Tibial nerve (tissue), 4 donors: ENCODE measurements around the gene PLEKHA7. TPM values are rescaled to one million over a fixed set of nuclear protein-coding genes. Genes with fewer than 3 reads are reported as not detected.

Source experiments
- DNase-seq, 2 donors: peaks; one replicate each; pipeline ENCODE4 v3.0.0-alpha.2; 2019; ENCODE audit warnings: low spot score in 2 of 2
- H3K27ac ChIP-seq, 4 donors: fragments of 200-600 bp; sonication (generic) in 3 of 4; one replicate each; pipeline ENCODE4 v1.5.1; 2017 to 2019; ENCODE audit warnings: mild to moderate bottlenecking in 1 of 4
- H3K27me3 ChIP-seq, 2 donors: fragments of 200-600 bp; sonication (generic) in 1 of 2; one replicate each; pipeline versions ENCODE4 v1.5.1 to v1.6.0; 2017 to 2019
- H3K36me3 ChIP-seq, 3 donors: fragments of 200-600 bp; sonication (generic); one replicate each; pipeline ENCODE4 v1.5.1; 2018 to 2019
- H3K4me1 ChIP-seq, 4 donors: fragments of 200-600 bp; sonication (generic) in 3 of 4; one replicate each; pipeline ENCODE4 v1.5.1; 2017 to 2019
- H3K4me3 ChIP-seq, 4 donors: fragments of 200-600 bp; sonication (generic) in 3 of 4; one replicate each; pipeline ENCODE4 v1.5.1; 2017 to 2019; ENCODE audit warnings: mild to moderate bottlenecking in 1 of 4, moderate library complexity in 1 of 4
- H3K9me3 ChIP-seq, 4 donors: fragments of 200-600 bp; sonication (generic) in 3 of 4; one replicate each; pipeline ENCODE4 v1.5.1; 2017 to 2019
- CTCF ChIP-seq, 5 experiments: fragments of 200-600 bp in 3 of 5; fragments of 450-650 bp in 2 of 5; sonication (generic) in 3 of 5; IDR thresholded peaks; one replicate each; pipeline ENCODE4 v1.5.1; 2016 to 2019; ENCODE audit warnings: antibody characterized with exemption in 5 of 5, mild to moderate bottlenecking in 3 of 5, moderate library complexity in 2 of 5
- EP300 ChIP-seq, 2 donors: sonication (generic); formaldehyde crosslinking; IDR thresholded peaks; one replicate each; pipeline ENCODE4 v1.6.1; 2017; ENCODE audit warnings: antibody characterized with exemption in 2 of 2, mild to moderate bottlenecking in 1 of 2
- POLR2A ChIP-seq, 2 donors: fragments of 450-650 bp; IDR thresholded peaks; one replicate each; pipeline ENCODE4 v1.6.1; 2017; ENCODE audit warnings: antibody characterized with exemption in 2 of 2, mild to moderate bottlenecking in 2 of 2, moderate library complexity in 2 of 2
- WGBS, 2 donors: methylation state at CpG; one replicate each; pipeline ENCODE4 v1.1.5; 2018; 5-methylcytosine and 5-hydroxymethylcytosine counted together
- total RNA-seq, 4 donors: library from RNA; depleted of rRNA; stranded (reverse); fragments of >200 nt; gene quantifications; one replicate each; pipeline ENCODE4 v1.1.0, GENCODE V29; 2016

The PLEKHA7 gene
- total RNA-seq, 4 donors from 2014 or later = 41.6 to 56.7 (median 50.1) TPM

- no peaks in the 10 kb centered on the region for H3K27me3 ChIP-seq
- 82 to 98% methylated on average over 2 of the region's 2 CpGs for WGBS, 2 donors
- no peak overlapping the region for H3K4me3 ChIP-seq
- H3K9me3 ChIP-seq = no peaks in the 10 kb centered on the region
- H3K27ac ChIP-seq = peak overlapping the region in 2 of 4 donors; percentile 33 to 88
- TF ChIP-seq POLR2A (IDR thresholded peaks at IDR 0.05) (no peak), EP300 (IDR thresholded peaks at IDR 0.05) (no peak), CTCF (IDR thresholded peaks at IDR 0.05) (no peak)
- H3K4me1 ChIP-seq = peaks cover 0 to 64% (median 33%) of the 10 kb centered on the region in 4 donors
- DNase-seq = no peak
- peaks cover 0 to 6% (median 0%) of the 10 kb centered on the region in 3 donors for H3K36me3 ChIP-seq
Observed at GRCh38 chr11:16989554-16989953, 24.7 kb downstream of the PLEKHA7 start.

GRCh38 chr11:16987205-16987568 is 27.0 kb downstream of the PLEKHA7 start:
- Histone ChIP-seq H3K27ac (peak overlapping the region; percentile 48 to 93 (median 80)), H3K9me3 (no peaks in the 10 kb centered on the region), H3K4me1 (peaks cover 0 to 73% (median 52%) of the 10 kb centered on the region in 4 donors), H3K4me3 (no peak overlapping the region), H3K27me3 (no peaks in the 10 kb centered on the region), H3K36me3 (peaks cover 0 to 3% (median 0%) of the 10 kb centered on the region in 3 donors)
- no peak for DNase-seq
- WGBS, 2 donors = 38 to 45% methylated on average over 6 of the region's 6 CpGs
- no peak for TF ChIP-seq POLR2A (IDR thresholded peaks at IDR 0.05)
- TF ChIP-seq CTCF (IDR thresholded peaks at IDR 0.05) = no peak
- TF ChIP-seq EP300 (IDR thresholded peaks at IDR 0.05) = no peak

- DNase-seq = no peak
- Histone ChIP-seq H3K9me3 (no peaks in the 10 kb centered on the region), H3K4me3 (no peak overlapping the region), H3K27ac (peak overlapping the region in 3 of 4 donors; percentile 72 to 93 (median 88)), H3K27me3 (no peaks in the 10 kb centered on the region), H3K36me3 (no peaks in the 10 kb centered on the region), H3K4me1 (peaks cover 0 to 78% (median 57%) of the 10 kb centered on the region in 4 donors)
- 51 to 56% methylated on average over 5 of the region's 5 CpGs for WGBS, 2 donors
- no peak for TF ChIP-seq POLR2A (IDR thresholded peaks at IDR 0.05)
- TF ChIP-seq CTCF (IDR thresholded peaks at IDR 0.05) = no peak
- TF ChIP-seq EP300 (IDR thresholded peaks at IDR 0.05) = no peak
Observed at GRCh38 chr11:16986434-16987204, 27.6 kb downstream of the PLEKHA7 start.

GRCh38 chr11:16985297-16985696 is 28.9 kb downstream of the PLEKHA7 start:
- Histone ChIP-seq H3K4me1 (peaks cover 0 to 91% (median 66%) of the 10 kb centered on the region in 4 donors), H3K4me3 (no peak overlapping the region), H3K27ac (peak overlapping the region in 3 of 4 donors; percentile 72 to 93 (median 88)), H3K36me3 (no peaks in the 10 kb centered on the region), H3K27me3 (no peaks in the 10 kb centered on the region), H3K9me3 (no peaks in the 10 kb centered on the region)
- 76 to 82% methylated on average over 4 of the region's 4 CpGs for WGBS, 2 donors
- no peak for DNase-seq
- TF ChIP-seq POLR2A (IDR thresholded peaks at IDR 0.05) (no peak), CTCF (IDR thresholded peaks at IDR 0.05) (no peak), EP300 (IDR thresholded peaks at IDR 0.05) (no peak)

- no peak overlapping the region for H3K4me3 ChIP-seq
- H3K27ac ChIP-seq = peak overlapping the region; percentile 38 to 93 (median 78)
- no peaks in the 10 kb centered on the region for H3K9me3 ChIP-seq
- DNase-seq = no peak
- no peaks in the 10 kb centered on the region for H3K36me3 ChIP-seq
- peaks cover 0 to 96% (median 68%) of the 10 kb centered on the region in 4 donors for H3K4me1 ChIP-seq
- no peaks in the 10 kb centered on the region for H3K27me3 ChIP-seq
- 52 to 66% methylated on average over 2 of the region's 2 CpGs for WGBS, 2 donors
- no peak for TF ChIP-seq CTCF (IDR thresholded peaks at IDR 0.05)
- no peak for TF ChIP-seq POLR2A (IDR thresholded peaks at IDR 0.05)
- TF ChIP-seq EP300 (IDR thresholded peaks at IDR 0.05) = no peak
Observed at GRCh38 chr11:16984229-16984628, 30.0 kb downstream of the PLEKHA7 start.
